Vagina (tissue), 2 donors: Measurements from ENCODE around the gene PCNX3. TPM values are rescaled to one million over a fixed set of nuclear protein-coding genes. Genes with fewer than 3 reads are reported as not detected.

Source experiments
- DNase-seq, 2 donors: peaks; one replicate each; pipeline ENCODE4 v3.0.0-alpha.2; 2017; ENCODE audit errors: extremely low spot score in 2 of 2
- H3K27ac ChIP-seq: fragments of 200-600 bp; sonication (generic); one replicate; pipeline ENCODE4 v1.5.1; 2019
- H3K27me3 ChIP-seq: fragments of 200-600 bp; sonication (generic); one replicate; pipeline ENCODE4 v1.5.1; 2019
- H3K36me3 ChIP-seq, 2 donors: fragments of 200-600 bp; sonication (generic); one replicate each; pipeline ENCODE4 v1.5.1; 2017 to 2019
- H3K4me1 ChIP-seq: fragments of 200-600 bp; sonication (generic); one replicate; pipeline ENCODE4 v1.5.1; 2019
- H3K4me3 ChIP-seq, 2 donors: fragments of 200-600 bp; sonication (generic); 1 replicate in 1 of 2; 2 replicates in 1 of 2; pipeline ENCODE4 v1.5.1; 2016 to 2019
- H3K9me3 ChIP-seq: fragments of 200-600 bp; sonication (generic); one replicate; pipeline ENCODE4 v1.5.1; 2019
- POLR2A ChIP-seq, 2 donors: fragments of 450-650 bp; IDR thresholded peaks; one replicate each; pipeline ENCODE4 v1.6.1; 2017; ENCODE audit warnings: antibody characterized with exemption in 2 of 2, mild to moderate bottlenecking in 2 of 2, moderate library complexity in 2 of 2
- POLR2AphosphoS5 ChIP-seq, 2 donors: sonication (generic); formaldehyde crosslinking; IDR thresholded peaks; one replicate each; pipeline ENCODE4 v1.9.0; 2017; ENCODE audit warnings: antibody characterized with exemption in 2 of 2, mild to moderate bottlenecking in 2 of 2, low read depth in 1 of 2; ENCODE audit not compliant: insufficient read depth in 1 of 2
- intact Hi-C: fragments of 100-400 bp; cut with DNase I; formaldehyde crosslinking; loops from one replicate; pipeline ENCODE4 v1.15.1; 2023
- total RNA-seq: library from RNA; depleted of rRNA; stranded (reverse); fragments of >200 nt; gene quantifications from one replicate; pipeline ENCODE4 v1.2.3, GENCODE V29; 2016
- TF ChIP-seq, protein P1 (sequence below), 3 experiments: fragments of 450-650 bp in 2 of 3; fragments of 200-600 bp in 1 of 3; sonication (generic) in 1 of 3; IDR thresholded peaks; one replicate each; pipeline ENCODE4 v1.5.1; 2017 to 2019; ENCODE audit warnings: antibody characterized with exemption in 3 of 3, mild to moderate bottlenecking in 2 of 3, moderate library complexity in 2 of 3

PCNX3 gene
- total RNA-seq, result 24.8 TPM

DNA sequence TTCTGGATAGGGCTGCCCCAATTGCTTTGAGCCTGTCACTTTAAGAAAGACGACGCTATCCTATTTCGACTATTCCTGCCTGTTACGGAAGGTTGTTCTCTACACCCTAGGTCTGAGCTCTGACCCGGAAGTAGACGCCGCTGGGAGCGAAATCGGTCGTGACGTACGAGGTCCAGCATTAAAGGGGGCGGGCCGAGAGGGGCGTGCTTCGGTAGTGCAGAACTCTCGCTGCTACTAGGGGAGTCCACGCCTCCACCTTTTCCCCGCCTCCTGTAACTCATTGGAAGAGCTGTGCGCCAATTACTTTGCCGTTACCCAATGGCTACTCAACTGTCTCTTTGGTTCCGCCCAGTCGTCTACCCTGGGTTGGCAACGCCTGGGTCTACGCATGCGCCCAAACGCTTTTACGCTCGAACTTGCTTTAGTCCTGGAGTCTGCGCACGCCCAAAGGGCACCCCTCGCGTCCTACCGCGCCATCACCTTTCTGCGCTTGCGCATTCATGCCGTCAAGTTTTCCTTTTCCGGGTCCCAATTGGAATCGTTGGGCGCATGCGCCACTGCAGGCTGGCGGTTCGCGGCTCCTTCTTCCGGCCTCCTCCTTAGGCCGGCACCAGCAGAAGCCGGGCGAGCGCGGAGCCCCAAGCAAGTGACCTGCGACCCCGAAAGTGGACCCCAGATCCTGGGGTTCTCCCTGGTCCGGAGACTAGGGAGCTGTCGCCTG lies at the start of gene PCNX3:
TSS of gene PCNX3 (plus strand) at position 548 of the 721 bp plus-strand sequence. CDS start 536 bp downstream, outside the sequence.
- peak; percentile 100 for DNase-seq
- Histone ChIP-seq H3K27me3 (no peaks in the 10 kb centered on the region), H3K9me3 (no peaks in the 10 kb centered on the region), H3K27ac (peak within 1 kb of the TSS; percentile 90), H3K36me3 (peaks cover 0 to 29% of the 10 kb centered on the region in 2 donors), H3K4me3 (peak within 1 kb of the TSS; percentile 95), H3K4me1 (peaks cover 47% of the 10 kb centered on the region)
- intact Hi-C loops, result no loop called here
- TF ChIP-seq, protein P1, sequence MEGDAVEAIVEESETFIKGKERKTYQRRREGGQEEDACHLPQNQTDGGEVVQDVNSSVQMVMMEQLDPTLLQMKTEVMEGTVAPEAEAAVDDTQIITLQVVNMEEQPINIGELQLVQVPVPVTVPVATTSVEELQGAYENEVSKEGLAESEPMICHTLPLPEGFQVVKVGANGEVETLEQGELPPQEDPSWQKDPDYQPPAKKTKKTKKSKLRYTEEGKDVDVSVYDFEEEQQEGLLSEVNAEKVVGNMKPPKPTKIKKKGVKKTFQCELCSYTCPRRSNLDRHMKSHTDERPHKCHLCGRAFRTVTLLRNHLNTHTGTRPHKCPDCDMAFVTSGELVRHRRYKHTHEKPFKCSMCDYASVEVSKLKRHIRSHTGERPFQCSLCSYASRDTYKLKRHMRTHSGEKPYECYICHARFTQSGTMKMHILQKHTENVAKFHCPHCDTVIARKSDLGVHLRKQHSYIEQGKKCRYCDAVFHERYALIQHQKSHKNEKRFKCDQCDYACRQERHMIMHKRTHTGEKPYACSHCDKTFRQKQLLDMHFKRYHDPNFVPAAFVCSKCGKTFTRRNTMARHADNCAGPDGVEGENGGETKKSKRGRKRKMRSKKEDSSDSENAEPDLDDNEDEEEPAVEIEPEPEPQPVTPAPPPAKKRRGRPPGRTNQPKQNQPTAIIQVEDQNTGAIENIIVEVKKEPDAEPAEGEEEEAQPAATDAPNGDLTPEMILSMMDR (IDR thresholded peaks at IDR 0.05), result no peak
- TF ChIP-seq POLR2A (IDR thresholded peaks at IDR 0.05), result peak in 1 of 2 donors; percentile 40
- TF ChIP-seq POLR2AphosphoS5 (IDR thresholded peaks at IDR 0.05; ENCODE audit: insufficient read depth in 1 of 2, low read depth in 1 of 2), result peak; percentile 86 to 99

DNA sequence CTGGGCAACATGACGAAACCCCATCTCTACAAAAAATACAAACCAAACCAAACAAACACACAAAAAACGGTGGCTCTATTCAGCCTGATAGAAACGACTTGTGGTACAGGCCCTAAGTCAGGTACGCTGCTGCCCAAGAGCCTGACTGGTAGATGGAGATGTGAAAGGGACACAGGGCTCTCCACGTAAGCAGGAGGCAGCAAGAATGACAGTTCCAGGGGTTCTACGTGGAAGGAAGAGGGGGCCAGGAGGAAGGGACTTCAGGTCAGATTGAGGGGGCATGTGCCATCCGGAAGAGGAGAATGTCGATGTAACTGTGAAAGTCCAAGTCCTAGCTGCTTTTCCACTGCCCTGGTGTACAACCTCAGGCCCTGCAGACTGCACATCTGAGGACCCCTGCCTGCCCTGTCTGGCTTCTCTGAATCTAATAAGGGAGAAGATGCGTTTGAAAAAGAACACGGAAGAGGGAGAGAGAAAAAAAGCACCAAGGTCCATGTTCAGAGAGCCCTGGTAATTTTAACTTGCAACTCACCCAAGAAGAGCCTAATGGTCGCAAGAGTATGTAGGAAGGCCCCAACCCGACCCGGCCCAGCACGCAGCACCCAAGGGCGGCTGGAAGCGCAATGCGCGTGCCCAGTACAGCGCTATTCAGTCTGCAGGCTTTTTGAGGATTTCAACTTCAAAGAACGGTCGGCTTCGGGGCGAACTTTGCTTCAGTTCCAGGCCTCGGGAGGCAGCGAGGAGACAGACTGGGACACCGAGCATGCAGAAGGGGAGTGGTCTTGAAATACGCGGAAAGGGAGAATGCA lies 46.2 kb upstream of the PCNX3 start:
- no peaks in the 10 kb centered on the region for H3K27me3 ChIP-seq
- H3K4me3 ChIP-seq, result peak overlapping the region; percentile 81 to 98
- TF ChIP-seq, protein P1 (IDR thresholded peaks at IDR 0.05), result no peak
- no peak for TF ChIP-seq POLR2AphosphoS5 (IDR thresholded peaks at IDR 0.05; ENCODE audit: insufficient read depth in 1 of 2, low read depth in 1 of 2)
- no peak for TF ChIP-seq POLR2A (IDR thresholded peaks at IDR 0.05)
- DNase-seq, result no peak
- peaks cover 69% of the 10 kb centered on the region for H3K4me1 ChIP-seq
- H3K9me3 ChIP-seq, result no peaks in the 10 kb centered on the region
- H3K27ac ChIP-seq, result peak overlapping the region; percentile 93
- no peaks in the 10 kb centered on the region for H3K36me3 ChIP-seq
- intact Hi-C loops, result no loop called here

DNA sequence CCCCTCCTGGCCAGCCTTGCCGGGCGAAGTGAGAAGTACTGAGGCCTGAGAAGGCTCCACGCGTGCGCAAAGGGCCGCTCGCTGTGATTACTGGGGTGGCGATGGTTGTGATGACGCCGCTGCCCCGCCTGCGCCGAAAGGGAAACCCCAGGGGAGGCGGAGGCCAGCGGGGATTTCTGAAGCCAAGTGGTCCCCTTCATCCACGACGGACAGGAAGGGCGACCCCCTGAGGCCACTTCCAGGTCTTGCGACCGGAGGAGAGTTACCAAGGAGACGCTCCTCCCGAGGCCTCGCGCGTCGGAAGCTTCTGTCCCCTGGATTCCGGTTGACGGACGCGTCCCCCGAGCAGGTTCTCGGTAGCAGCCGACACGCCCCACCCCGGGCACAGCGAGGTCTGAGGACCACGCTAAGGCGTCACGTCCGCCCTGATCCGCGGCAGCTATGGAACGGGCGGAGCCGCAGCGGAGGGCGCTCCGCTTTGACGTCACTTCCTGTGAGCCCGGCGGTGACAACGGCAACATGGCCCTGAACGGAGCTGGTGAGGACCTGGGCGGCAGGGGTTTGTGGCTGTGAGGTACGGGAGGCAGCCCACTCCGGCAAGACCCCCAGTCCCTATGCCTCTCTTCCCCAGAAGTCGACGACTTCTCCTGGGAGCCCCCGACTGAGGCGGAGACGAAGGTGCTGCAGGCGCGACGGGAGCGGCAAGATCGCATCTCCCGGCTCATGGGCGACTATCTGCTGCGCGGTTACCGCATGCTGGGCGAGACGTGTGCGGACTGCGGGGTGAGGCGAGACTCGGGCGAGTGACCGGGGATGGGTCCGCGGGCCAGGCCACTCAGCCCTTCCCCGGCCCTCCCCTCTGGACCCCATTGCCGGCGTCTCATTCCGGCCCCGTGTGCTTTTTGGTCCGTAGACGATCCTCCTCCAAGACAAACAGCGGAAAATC lies 45.3 kb upstream of the PCNX3 start, which contains the start of gene ZNRD2:
TSS of gene ZNRD2 (plus strand) at position 505 of the 946 bp plus-strand sequence. CDS start at position 520, 15 bp downstream.
- Histone ChIP-seq H3K27me3 (no peaks in the 10 kb centered on the region), H3K36me3 (no peaks in the 10 kb centered on the region), H3K27ac (peak within 1 kb of the TSS; percentile 93), H3K4me3 (peak within 1 kb of the TSS; percentile 81 to 98), H3K4me1 (peaks cover 78% of the 10 kb centered on the region), H3K9me3 (no peaks in the 10 kb centered on the region)
- DNase-seq, result peak; percentile 97 to 99
- intact Hi-C loops, result loop anchor here (5.0 kb wide), 1 partner anchor 42 kb away; the partner anchor contains the start of gene MAP3K11
- TF ChIP-seq, protein P1 (IDR thresholded peaks at IDR 0.05), result peak; percentile 18 to 51 (median 24)
- TF ChIP-seq POLR2AphosphoS5 (IDR thresholded peaks at IDR 0.05; ENCODE audit: insufficient read depth in 1 of 2, low read depth in 1 of 2), result peak; percentile 98
- peak in 1 of 2 donors; percentile 49 for TF ChIP-seq POLR2A (IDR thresholded peaks at IDR 0.05)

DNA sequence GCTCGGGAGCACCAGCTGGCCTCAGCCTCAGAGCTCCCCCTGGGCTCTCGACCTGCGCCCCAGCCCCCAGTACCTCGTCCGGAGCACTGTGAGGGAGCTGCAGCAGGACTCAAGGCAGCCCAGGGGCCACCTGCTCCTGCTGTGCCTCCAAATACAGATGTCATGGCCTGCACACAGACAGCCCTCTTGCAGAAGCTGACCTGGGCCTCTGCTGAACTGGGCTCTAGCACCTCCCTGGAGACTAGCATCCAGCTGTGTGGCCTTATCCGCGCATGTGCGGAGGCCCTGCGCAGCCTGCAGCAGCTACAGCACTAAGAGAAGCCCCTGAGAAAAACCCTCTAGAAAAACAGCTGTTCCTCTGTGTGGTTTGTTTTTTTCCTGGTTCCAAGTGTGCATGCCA lies 44.2 kb upstream of the PCNX3 start:
- intact Hi-C loops, result loop anchor here (5.0 kb wide), 1 partner anchor 41 kb away; the partner anchor contains the start of gene MAP3K11
- Histone ChIP-seq H3K4me3 (peak overlapping the region; percentile 81 to 98), H3K27ac (peak overlapping the region; percentile 93), H3K4me1 (peaks cover 81% of the 10 kb centered on the region), H3K36me3 (no peaks in the 10 kb centered on the region), H3K9me3 (no peaks in the 10 kb centered on the region), H3K27me3 (no peaks in the 10 kb centered on the region)
- DNase-seq, result no peak
- TF ChIP-seq POLR2AphosphoS5 (IDR thresholded peaks at IDR 0.05; ENCODE audit: insufficient read depth in 1 of 2, low read depth in 1 of 2) (no peak), POLR2A (IDR thresholded peaks at IDR 0.05) (no peak)
- TF ChIP-seq, protein P1 (IDR thresholded peaks at IDR 0.05), result no peak
